HG02571 (cell line): ENCODE results near the gene SLC8A2.
"Not testable (repeated sequence)": the region's sequence is repeated elsewhere in the genome, so short reads cannot be mapped to it uniquely, and the experiment has no call there.

Source experiments
- ATAC-seq: cut with Tn5 transposase; IDR thresholded peaks from one replicate; pipeline ENCODE4 v1.9.1; 2021; ENCODE audit warnings: mild to moderate bottlenecking, moderate library complexity; ENCODE audit not compliant: unreplicated experiment

The SLC8A2 gene

DNA sequence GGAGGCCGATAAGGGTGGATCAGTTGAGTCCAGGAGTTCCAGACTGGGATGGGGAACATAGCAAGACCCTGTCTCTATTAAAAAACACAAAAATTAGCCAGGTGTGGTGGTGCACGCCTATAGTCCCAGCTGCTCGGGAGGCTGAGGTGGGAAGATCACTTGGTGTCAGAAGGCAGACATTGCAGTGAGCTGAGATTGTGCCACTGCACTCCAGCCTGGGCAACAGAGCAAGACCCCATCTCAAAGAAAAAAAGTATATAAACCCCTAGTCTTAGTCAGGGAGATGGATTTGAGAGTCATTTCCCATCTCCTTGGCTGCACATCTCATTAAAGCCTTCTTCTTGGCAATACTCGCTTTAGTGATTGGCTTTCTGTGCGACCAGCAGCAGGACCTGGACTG is 87.8 kb downstream of the SLC8A2 start:
- not testable (repeated sequence) for ATAC-seq

DNA sequence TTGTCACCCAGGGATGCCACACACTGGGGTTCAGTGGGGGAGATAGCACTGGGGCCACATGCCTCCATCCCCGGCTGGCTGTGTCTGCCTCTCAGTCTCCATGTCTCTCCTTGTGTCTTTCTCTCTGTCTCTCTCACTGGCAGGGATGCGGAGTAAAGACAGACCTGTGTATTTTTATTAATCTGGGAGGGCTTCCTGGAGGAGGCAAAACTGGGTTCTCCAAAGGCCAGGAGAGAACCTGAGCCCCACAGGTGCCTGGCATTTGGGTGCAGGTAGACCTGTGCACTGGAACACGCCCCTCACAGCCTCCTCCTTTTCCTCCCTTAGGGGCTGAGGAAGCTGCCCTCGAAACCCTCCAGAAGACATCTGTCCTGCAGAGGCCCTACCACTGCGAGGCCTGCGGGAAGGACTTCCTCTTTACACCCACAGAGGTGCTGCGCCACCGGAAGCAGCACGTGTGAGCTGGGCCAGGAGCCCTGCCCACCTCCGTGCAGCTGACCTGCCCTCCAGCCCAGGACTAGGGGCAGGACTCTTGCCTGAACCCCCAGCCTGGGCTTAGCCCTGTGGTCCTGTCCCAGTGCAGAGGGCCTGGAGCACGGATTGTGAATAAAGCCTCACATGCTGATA is 89.9 kb downstream of the SLC8A2 start:
- no peak for ATAC-seq

DNA sequence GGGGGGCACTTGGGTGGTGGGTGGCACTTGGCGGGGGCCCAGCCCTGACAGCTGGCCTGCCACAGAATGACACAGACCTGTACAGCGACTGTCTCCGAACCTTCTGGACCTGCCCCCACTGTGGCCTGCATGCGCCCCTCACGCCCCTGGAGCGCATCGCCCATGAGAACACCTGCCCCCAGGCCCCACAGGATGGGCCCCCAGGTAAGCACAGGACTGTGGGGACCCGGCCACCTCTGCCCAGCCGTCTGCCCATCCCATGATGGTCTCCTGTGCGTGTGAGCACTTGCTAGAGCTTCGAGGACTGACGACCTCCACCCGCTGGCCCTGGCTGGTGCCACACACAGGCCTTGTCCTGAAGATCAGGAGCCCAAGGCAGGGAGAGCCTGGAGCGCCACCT is 90.6 kb downstream of the SLC8A2 start:
- no peak for ATAC-seq

DNA sequence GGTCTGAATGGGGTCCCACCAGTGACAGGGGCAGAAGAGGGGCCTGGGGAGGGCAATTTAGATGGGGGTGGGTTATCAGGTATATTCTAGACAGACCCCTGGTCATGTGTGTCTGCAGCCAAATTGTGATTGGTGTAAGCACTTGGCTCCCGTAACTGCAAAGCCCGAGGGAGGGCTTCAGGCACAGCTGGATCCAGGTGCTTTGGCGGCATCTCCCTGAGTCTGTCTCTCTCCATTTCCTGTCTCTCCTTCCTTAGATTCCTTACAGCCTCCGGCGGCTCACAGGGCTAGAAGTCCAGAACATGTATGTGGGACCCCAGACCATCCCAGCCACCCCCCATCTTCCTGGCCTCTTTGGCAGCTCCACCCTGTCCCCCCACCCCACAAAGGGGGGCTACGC is 91.1 kb downstream of the SLC8A2 start:
- ATAC-seq: no peak

- ATAC-seq: no peak
Observed at GRCh38 chr19:47379381-47379938, 92.2 kb downstream of the SLC8A2 start.

GRCh38 chr19:47378246-47378645 is 93.4 kb downstream of the SLC8A2 start:
- no peak for ATAC-seq
